OCI-M1 (cell line): Measurements from ENCODE around the gene VAMP3.

Experiments used
- DNase-seq: peaks from one replicate; lab custom pipeline; 2025; lab: John Stamatoyannopoulos, UW

VAMP3 gene

DNA sequence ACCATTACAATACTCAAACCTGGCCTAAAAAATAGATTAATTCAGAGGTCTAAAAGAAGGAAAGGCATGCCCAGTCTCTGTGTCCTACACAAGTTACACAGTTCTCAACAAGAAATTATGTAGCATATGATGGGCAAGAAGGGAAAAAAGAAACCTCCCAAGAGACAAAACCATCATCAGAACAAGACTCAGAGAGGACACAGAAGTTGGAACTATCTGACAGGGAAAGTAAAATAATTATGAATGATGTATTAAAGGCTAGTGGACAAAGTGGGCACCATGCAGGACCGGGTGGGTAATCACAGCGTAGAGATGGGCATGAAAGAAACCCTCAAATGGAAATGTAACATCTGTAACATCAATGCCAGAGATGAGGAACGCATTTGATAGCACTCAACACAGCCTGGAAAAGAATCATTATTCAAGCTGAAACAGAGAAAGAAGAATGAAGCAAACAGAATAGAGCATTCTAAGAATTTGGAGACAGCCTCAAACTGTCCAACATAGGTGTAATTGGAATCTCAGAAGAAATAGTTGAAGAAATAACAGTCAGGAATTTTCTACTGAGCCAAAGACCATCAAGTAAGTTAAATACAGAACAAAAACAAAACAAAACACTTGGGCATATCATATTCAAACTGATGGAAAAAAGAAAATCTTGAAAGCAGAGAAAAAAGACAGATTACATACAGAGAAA is 42.7 kb downstream of the VAMP3 start:
- DNase-seq = no peak

DNA sequence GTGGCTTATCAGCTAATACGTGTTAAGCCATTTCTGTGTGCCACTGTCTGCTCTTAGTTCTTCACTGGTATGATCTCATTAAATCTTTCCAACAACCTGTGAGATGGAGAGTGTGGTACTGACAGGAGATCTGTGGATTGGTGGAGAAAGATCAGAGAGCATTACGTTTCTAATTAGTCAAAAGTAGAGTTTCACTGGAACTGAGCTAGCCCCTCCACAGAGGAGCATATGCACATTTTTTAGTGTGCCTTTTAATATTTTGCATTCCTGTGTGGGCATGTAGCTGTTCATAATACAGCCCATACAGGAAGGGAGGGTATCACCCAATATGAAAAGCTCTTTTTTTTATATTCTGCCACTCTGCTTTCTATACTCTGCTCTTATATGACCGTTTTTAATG is 50.2 kb downstream of the VAMP3 start:
- DNase-seq = no peak

DNA sequence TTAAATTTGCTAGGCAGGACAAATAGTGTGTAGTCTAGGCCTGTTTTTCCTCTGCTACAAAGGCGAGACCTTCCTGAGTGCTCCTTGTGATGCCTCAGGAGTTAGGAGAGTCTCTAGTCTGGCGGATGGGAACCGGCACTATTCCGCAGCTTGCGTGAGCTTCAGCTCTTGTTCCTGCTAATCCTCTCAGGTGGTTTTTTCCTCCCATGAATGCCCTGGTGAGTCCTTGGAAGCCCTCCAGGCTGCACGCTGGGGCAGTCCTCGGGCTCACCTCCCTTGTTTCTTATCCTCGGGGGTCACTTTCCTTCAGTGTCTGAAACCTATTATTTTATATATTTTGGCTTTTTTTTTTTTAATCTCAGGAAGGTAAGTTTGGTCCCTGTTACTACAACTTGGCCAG is 53.6 kb downstream of the VAMP3 start:
- no peak for DNase-seq

DNA sequence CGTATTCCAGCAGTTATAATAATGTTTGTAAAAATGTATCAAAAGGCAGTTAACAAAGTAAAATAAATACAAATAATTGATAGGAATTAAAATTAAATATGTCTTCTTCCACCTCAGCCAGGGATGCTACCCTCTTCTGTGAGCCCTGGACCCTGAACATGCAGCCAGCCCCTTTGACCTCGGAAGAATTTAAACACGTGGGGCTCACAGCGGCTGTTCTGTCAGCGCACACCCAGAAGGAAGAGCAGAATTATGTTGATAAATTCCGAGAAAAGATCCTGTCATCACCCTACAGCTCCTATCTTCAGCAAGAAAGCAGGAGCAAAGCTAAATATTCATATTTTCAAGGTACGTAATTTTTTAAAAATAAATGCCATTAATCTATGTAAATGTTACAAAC is 55.3 kb downstream of the VAMP3 start:
- no peak for DNase-seq

DNA sequence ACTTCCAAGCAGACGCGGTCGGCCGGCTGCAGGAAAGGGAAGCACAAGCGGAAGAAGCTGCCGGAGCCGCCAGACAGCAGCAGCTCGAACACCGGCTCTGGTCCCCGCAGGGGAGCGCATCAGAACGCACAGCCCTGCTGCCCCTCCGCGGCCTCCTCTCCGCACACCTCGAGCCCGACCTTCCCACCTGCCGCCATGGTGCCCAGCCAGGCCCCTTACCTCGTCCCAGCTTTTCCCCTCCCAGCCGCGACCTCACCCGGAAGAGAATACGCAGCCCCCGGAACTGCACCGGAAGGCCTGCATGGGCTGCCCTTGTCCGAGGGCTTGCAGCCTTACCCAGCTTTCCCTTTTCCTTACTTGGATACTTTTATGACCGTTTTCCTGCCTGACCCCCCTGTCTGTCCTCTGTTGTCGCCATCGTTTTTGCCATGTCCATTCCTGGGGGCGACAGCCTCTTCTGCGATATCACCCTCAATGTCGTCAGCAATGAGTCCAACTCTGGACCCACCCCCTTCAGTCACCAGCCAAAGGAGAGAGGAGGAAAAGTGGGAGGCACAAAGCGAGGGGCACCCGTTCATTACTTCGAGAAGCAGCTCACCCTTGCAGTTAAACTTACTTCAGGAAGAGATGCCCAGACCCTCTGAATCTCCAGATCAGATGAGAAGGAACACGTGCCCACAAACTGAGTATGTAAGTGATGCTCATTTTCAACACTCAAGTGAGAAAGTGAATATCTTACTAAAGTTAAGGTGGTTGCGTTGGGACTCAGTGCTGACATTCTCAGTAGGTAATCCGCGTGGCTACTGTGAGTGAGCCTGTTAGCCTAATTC is 56.2 kb downstream of the VAMP3 start:
- DNase-seq = no peak
